OCI-LY7 (cell line): ENCODE data around the gene NIM1K. TPM values are rescaled to one million over a fixed set of nuclear protein-coding genes. Genes with fewer than 3 reads are reported as not detected.

Source experiments
- BruUV-seq: library from RNA; stranded (reverse); fragments of 400-500 nt; replicated peaks from 2 replicates; lab custom pipeline; 2021; lab: Mats Ljungman, UMichigan
- CTCF ChIA-PET: fragments of 300-600 bp; sonication (Branson Sonifier 250); formaldehyde crosslinking; loops from one replicate; lab custom pipeline; 2022; ENCODE audit warnings: antibody characterized with exemption; ENCODE audit not compliant: unreplicated experiment; lab: Charles Lee
- POLR2A ChIA-PET: fragments of 300-600 bp; sonication (Branson Sonifier 250); formaldehyde crosslinking; loops from one replicate; lab custom pipeline; 2022; ENCODE audit warnings: antibody characterized with exemption; lab: Charles Lee
- DNase-seq: peaks from one replicate; pipeline ENCODE4 v3.0.0-alpha.2; 2015; ENCODE audit warnings: low spot score
- H2AFZ ChIP-seq: fragments of 200-600 bp; sonication (generic), shearing (Covaris generic); 2 replicates; pipeline ENCODE4 v1.6.1; 2014; ENCODE audit warnings: mild to moderate bottlenecking, antibody characterized with exemption, low read length, moderate library complexity
- H3K27ac ChIP-seq: fragments of 200-600 bp; sonication (generic); 2 replicates; pipeline ENCODE4 v1.5.1; 2014; ENCODE audit warnings: mixed run types, low read depth, mild to moderate bottlenecking, moderate library complexity, low read length, inconsistent platforms; ENCODE audit not compliant: poor library complexity, severe bottlenecking
- H3K36me3 ChIP-seq: fragments of 200-600 bp; sonication (generic); 2 replicates; pipeline ENCODE4 v1.6.1; 2014; ENCODE audit warnings: mild to moderate bottlenecking, antibody characterized with exemption, low read length, moderate library complexity, mixed read lengths; ENCODE audit not compliant: insufficient read depth
- H3K4me1 ChIP-seq: fragments of 200-600 bp; sonication (generic); 2 replicates; pipeline ENCODE4 v1.5.1; 2014; ENCODE audit warnings: mild to moderate bottlenecking, low read length; ENCODE audit not compliant: insufficient read depth, poor library complexity, severe bottlenecking
- H3K4me2 ChIP-seq: fragments of 200-600 bp; sonication (generic); 2 replicates; pipeline ENCODE4 v1.6.1; 2014; ENCODE audit warnings: mild to moderate bottlenecking, low read length
- H3K4me3 ChIP-seq: fragments of 200-600 bp; sonication (generic); 2 replicates; pipeline ENCODE4 v1.5.1; 2014; ENCODE audit warnings: mild to moderate bottlenecking, low read depth, low read length; ENCODE audit not compliant: poor library complexity, severe bottlenecking
- H3K79me2 ChIP-seq: fragments of 200-600 bp; sonication (generic); 2 replicates; pipeline ENCODE4 v1.6.1; 2016; ENCODE audit warnings: low read depth, mild to moderate bottlenecking, low read length, moderate library complexity, mixed read lengths; ENCODE audit not compliant: insufficient read depth
- H3K9me2 ChIP-seq: fragments of 200-600 bp; sonication (generic); 2 replicates; pipeline ENCODE4 v1.6.1; 2016; ENCODE audit warnings: mild to moderate bottlenecking, low read length, mixed read lengths; ENCODE audit not compliant: insufficient read depth
- H3K9me3 ChIP-seq: fragments of 200-600 bp; sonication (generic); 2 replicates; pipeline ENCODE4 v1.6.1; 2014; ENCODE audit warnings: mild to moderate bottlenecking, mixed run types, low read length, mixed read lengths
- H4K20me1 ChIP-seq: fragments of 200-600 bp; sonication (generic); 2 replicates; pipeline ENCODE4 v1.6.1; 2014; ENCODE audit warnings: mild to moderate bottlenecking, antibody characterized with exemption, low read length, moderate library complexity, mixed read lengths; ENCODE audit not compliant: insufficient read depth
- CTCF ChIP-seq: fragments of 200-600 bp; sonication (generic); conservative IDR thresholded peaks from 2 replicates; pipeline ENCODE4 v1.5.1; 2014; ENCODE audit warnings: mild to moderate bottlenecking, antibody characterized with exemption, low read length, moderate library complexity, mixed read lengths
- EZH2phosphoT487 ChIP-seq: fragments of 200-600 bp; sonication (generic); IDR thresholded peaks from 2 replicates; pipeline ENCODE4 v1.6.1; 2018; ENCODE audit warnings: low read depth, borderline replicate concordance, mild to moderate bottlenecking, mixed run types, antibody characterized with exemption, low read length, moderate library complexity, mixed read lengths
- intact Hi-C: fragments of 100-400 bp; cut with micrococcal nuclease; formaldehyde crosslinking; loops from one replicate; pipeline ENCODE4 v1.10.0; 2022; ENCODE audit not compliant: unreplicated experiment
- total RNA-seq, 2 experiments: library from RNA; depleted of rRNA in 1 of 2; stranded (reverse); fragments of >200 nt in 1 of 2; shearing (Covaris generic) in 1 of 2; gene quantifications; 2 replicates each; pipeline ENCODE4 v1.2.3, GENCODE V29; 2014 to 2022

The NIM1K gene
- total RNA-seq, 2 experiments from 2014 or later, result 0.41 to 0.68 TPM

GRCh38 chr5:43295202-43295601, 103.2 kb downstream of the NIM1K start:
- intact Hi-C loops, result no loop called here
- Histone ChIP-seq H3K27ac (no peak overlapping the region), H3K9me2 (no peaks in the 10 kb centered on the region), H2AFZ (no peak overlapping the region), H3K36me3 (peaks cover 95% of the 10 kb centered on the region), H3K79me2 (peaks cover 7% of the 10 kb centered on the region; the same call in 1 of the 2 replicates), H3K9me3 (no peaks in the 10 kb centered on the region), H3K4me2 (no peak overlapping the region), H4K20me1 (no peaks in the 10 kb centered on the region), H3K4me3 (no peak overlapping the region), H3K4me1 (no peaks in the 10 kb centered on the region)
- BruUV-seq, result no TSS peak
- TF ChIP-seq EZH2phosphoT487, result no peak
- TF ChIP-seq CTCF, result no peak
- CTCF ChIA-PET, result no interaction called here
- DNase-seq, result no peak
- POLR2A ChIA-PET, result interaction anchor here (0.6 to 2.2 kb wide), 9 partner anchors 11 to 358 kb away, joined by 3 to 8 read pairs (median 4); partner anchors contain the start of genes HMGCS1 and ZNF131

GRCh38 chr5:43296835-43297234, 104.8 kb downstream of the NIM1K start:
- DNase-seq, result no peak
- BruUV-seq, result no TSS peak
- POLR2A ChIA-PET, result interaction anchor here (0.6 kb wide), 1 partner anchor 325 kb away, joined by 3 read pairs; no protein-coding TSS in a partner anchor
- Histone ChIP-seq H3K4me3 (no peak overlapping the region), H3K4me2 (no peak overlapping the region), H3K79me2 (peaks cover 23% of the 10 kb centered on the region; the same call in 1 of the 2 replicates), H3K27ac (no peak overlapping the region), H3K9me2 (no peaks in the 10 kb centered on the region), H3K36me3 (peaks cover 96% of the 10 kb centered on the region), H3K9me3 (no peaks in the 10 kb centered on the region), H4K20me1 (no peaks in the 10 kb centered on the region), H2AFZ (no peak overlapping the region), H3K4me1 (no peaks in the 10 kb centered on the region)
- TF ChIP-seq CTCF (no peak), EZH2phosphoT487 (no peak)
- intact Hi-C loops, result no loop called here
- CTCF ChIA-PET, result no interaction called here

- no peak overlapping the region for H3K4me3 ChIP-seq
- H3K4me2 ChIP-seq, result no peak overlapping the region
- CTCF ChIA-PET, result no interaction called here
- TSS peak; percentile 45 for BruUV-seq
- no peaks in the 10 kb centered on the region for H3K4me1 ChIP-seq
- no peaks in the 10 kb centered on the region for H3K9me3 ChIP-seq
- no peaks in the 10 kb centered on the region for H3K9me2 ChIP-seq
- H3K36me3 ChIP-seq, result peaks cover 98% of the 10 kb centered on the region
- no peaks in the 10 kb centered on the region for H4K20me1 ChIP-seq
- POLR2A ChIA-PET, result interaction anchor here (1.6 kb wide), 1 partner anchor 10 kb away, joined by 7 read pairs; no protein-coding TSS in a partner anchor
- H2AFZ ChIP-seq, result no peak overlapping the region
- TF ChIP-seq CTCF (no peak), EZH2phosphoT487 (no peak)
- peaks cover 39% of the 10 kb centered on the region; the same call in 1 of the 2 replicates for H3K79me2 ChIP-seq
- H3K27ac ChIP-seq, result no peak overlapping the region
- no peak for DNase-seq
- intact Hi-C loops, result no loop called here
Observed at GRCh38 chr5:43298443-43298842, 106.4 kb downstream of the NIM1K start.
